GM21526 (cell line): Measurements from ENCODE around the gene CASP7.

ENCODE experiments used
- ATAC-seq: cut with Tn5 transposase; IDR thresholded peaks from one replicate; pipeline ENCODE4 v1.9.1; 2021; ENCODE audit warnings: moderate library complexity; ENCODE audit not compliant: unreplicated experiment, low FRiP score

The CASP7 gene

GRCh38 chr10:113711142-113711541, 31.4 kb downstream of the CASP7 start:
- ATAC-seq, result no peak

GRCh38 chr10:113712024-113712423, 32.3 kb downstream of the CASP7 start:
- ATAC-seq, result no peak

- ATAC-seq, result no peak
These were observed 33.3 kb downstream of the CASP7 start for GRCh38 chr10:113712755-113713639.

GRCh38 chr10:113713640-113713982, 33.9 kb downstream of the CASP7 start:
- no peak for ATAC-seq

- no peak for ATAC-seq
These were observed 36.6 kb downstream of the CASP7 start for GRCh38 chr10:113716109-113716910.

GRCh38 chr10:113718969-113719822, 39.5 kb downstream of the CASP7 start:
- ATAC-seq, result no peak

- no peak for ATAC-seq
These were observed 40.7 kb downstream of the CASP7 start for GRCh38 chr10:113720386-113720785.

- ATAC-seq, result no peak
These were observed 52.6 kb downstream of the CASP7 start for GRCh38 chr10:113732160-113732881.

- ATAC-seq, result no peak
These were observed 53.3 kb downstream of the CASP7 start for GRCh38 chr10:113732966-113733365.

- no peak for ATAC-seq
These were observed 53.9 kb downstream of the CASP7 start for GRCh38 chr10:113733635-113734034.

GRCh38 chr10:113735913-113736312, 56.2 kb downstream of the CASP7 start:
- ATAC-seq, result no peak

- ATAC-seq, result no peak
These were observed 56.9 kb downstream of the CASP7 start for GRCh38 chr10:113736576-113736975.

GRCh38 chr10:113739031-113739430, 59.3 kb downstream of the CASP7 start:
- no peak for ATAC-seq

GRCh38 chr10:113739577-113739976, 59.9 kb downstream of the CASP7 start:
- ATAC-seq, result no peak

- no peak for ATAC-seq
These were observed 61.1 kb downstream of the CASP7 start for GRCh38 chr10:113740850-113741249.

- ATAC-seq, result no peak
These were observed 62.8 kb downstream of the CASP7 start for GRCh38 chr10:113742466-113742865.

- ATAC-seq, result no peak
These were observed 63.9 kb downstream of the CASP7 start for GRCh38 chr10:113743594-113743993.

- no peak for ATAC-seq
These were observed 65.7 kb downstream of the CASP7 start for GRCh38 chr10:113745374-113745773.

GRCh38 chr10:113746217-113746957, 66.7 kb downstream of the CASP7 start:
- ATAC-seq, result no peak
